Right lobe of liver (tissue), 6 donors: ENCODE measurements around the gene HES3. TPM values are rescaled to one million over a fixed set of nuclear protein-coding genes. Genes with fewer than 3 reads are reported as not detected.

ENCODE experiments used
- ATAC-seq, 4 donors: fragments of 200-7000 bp; cut with Tn5 transposase; one replicate each; pipeline ENCODE4 v1.9.1; 2020; ENCODE audit warnings: mild to moderate bottlenecking in 4 of 4, moderate library complexity in 4 of 4
- DNase-seq, 3 donors: peaks; one replicate each; pipeline ENCODE4 v3.0.0-alpha.2; 2020
- H3K27ac ChIP-seq, 3 donors: fragments of 200-600 bp; one replicate each; pipeline ENCODE4 v1.8.0; 2022
- H3K27me3 ChIP-seq, 2 donors: fragments of 200-600 bp; one replicate each; pipeline ENCODE4 v1.8.0; 2022
- H3K36me3 ChIP-seq, 4 donors: fragments of 200-600 bp; sonication (generic) in 1 of 4; one replicate each; pipeline versions ENCODE4 v1.5.1 to v1.8.0; 2017 to 2022; ENCODE audit warnings: control low read depth in 1 of 4
- H3K4me1 ChIP-seq, 4 donors: fragments of 200-600 bp; sonication (generic) in 1 of 4; one replicate each; pipeline versions ENCODE4 v1.5.1 to v1.8.0; 2017 to 2022; ENCODE audit warnings: control low read depth in 1 of 4
- H3K4me3 ChIP-seq, 3 donors: fragments of 200-600 bp; one replicate each; pipeline ENCODE4 v1.8.0; 2022
- H3K9me3 ChIP-seq, 4 donors: fragments of 200-600 bp; sonication (generic) in 1 of 4; one replicate each; pipeline versions ENCODE4 v1.5.1 to v1.8.0; 2017 to 2022; ENCODE audit warnings: control low read depth in 1 of 4
- POLR2A ChIP-seq: fragments of 450-650 bp; IDR thresholded peaks from one replicate; pipeline ENCODE4 v1.6.1; 2017; ENCODE audit warnings: antibody characterized with exemption, mild to moderate bottlenecking
- WGBS: methylation state at CpG from one replicate; pipeline ENCODE4 v1.1.6; 2018; ENCODE audit warnings: low coverage, low lambda C conversion rate; ENCODE audit not compliant: insufficient coverage; ENCODE audit errors: missing lambda C conversion rate; 5-methylcytosine and 5-hydroxymethylcytosine counted together
- intact Hi-C, 2 donors: fragments of 100-400 bp; cut with DNase I; formaldehyde crosslinking; loops; one replicate each; pipeline versions ENCODE4 v1.11.2 to v1.14.1; 2022
- total RNA-seq, 6 experiments: library from RNA; depleted of rRNA in 2 of 6; stranded (reverse); fragments of >200 nt in 2 of 6; fragmentation: NEBNext Ultra II Directional in 3 of 6; extraction: Animal tissue kit (Norgen Biotek cat#: 25700) in 3 of 6; gene quantifications; one replicate each; pipeline versions ENCODE4 v1.1.0 to v1.2.4, GENCODE V29; 2016 to 2023
- TF ChIP-seq, protein P1 (sequence below), 4 donors: fragments of 200-600 bp in 3 of 4; fragments of 450-650 bp in 1 of 4; IDR thresholded peaks; one replicate each; pipeline versions ENCODE4 v1.5.1 to v1.8.0; 2016 to 2022; ENCODE audit warnings: antibody characterized with exemption in 4 of 4, mild to moderate bottlenecking in 2 of 4
- donor health status: DM: no; HTN: yes; CAD: no.
- donor health status: DM: no; HTN: no; CAD: no.
- donor health status: DM: no; HTN: no; CAD: no.
- donor health status: DM: no; HTN: yes; CAD: no.
- donor health status: DM: no; HTN: yes; CAD: no.

HES3 gene
- total RNA-seq, 6 experiments from 2014 or later: not detected

DNA sequence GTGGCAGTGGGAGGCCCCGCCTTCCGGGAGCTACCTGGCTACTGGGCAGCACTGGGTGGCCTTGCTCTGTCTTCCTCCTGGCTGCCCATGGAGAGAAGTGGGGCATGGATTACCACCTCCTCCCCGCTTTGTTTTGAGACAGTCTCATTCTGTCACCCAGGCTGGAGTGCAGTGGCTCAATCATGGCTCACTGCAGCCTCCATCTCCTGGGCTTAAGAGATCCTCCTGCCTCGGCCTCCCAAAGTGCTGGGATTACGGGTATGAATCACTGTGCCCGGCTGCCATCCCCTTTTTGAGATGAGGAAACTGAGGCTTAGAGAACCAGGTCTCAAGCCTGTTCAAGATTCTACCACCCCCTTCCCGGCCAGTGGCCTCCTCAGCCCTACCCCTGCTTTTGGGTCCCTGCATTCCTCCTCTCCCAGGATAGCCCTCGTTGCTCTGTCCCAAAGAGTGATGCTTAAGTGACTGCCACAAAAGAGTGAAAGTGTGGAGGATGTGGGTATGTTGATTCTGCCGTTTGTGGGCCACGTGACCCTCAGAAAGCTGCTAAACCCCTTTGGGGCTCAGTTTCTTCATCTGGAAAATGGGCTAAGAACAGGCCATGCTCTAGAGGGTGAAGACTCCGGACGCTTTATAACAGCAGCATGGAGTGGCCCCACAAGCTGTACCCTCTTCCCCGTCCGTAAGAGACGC is 7.8 kb downstream of the HES3 start:
- 69% methylated on average over 7 of the region's 15 CpGs for WGBS
- H3K4me3 ChIP-seq: no peak overlapping the region
- no peak for TF ChIP-seq POLR2A
- TF ChIP-seq, protein P1, sequence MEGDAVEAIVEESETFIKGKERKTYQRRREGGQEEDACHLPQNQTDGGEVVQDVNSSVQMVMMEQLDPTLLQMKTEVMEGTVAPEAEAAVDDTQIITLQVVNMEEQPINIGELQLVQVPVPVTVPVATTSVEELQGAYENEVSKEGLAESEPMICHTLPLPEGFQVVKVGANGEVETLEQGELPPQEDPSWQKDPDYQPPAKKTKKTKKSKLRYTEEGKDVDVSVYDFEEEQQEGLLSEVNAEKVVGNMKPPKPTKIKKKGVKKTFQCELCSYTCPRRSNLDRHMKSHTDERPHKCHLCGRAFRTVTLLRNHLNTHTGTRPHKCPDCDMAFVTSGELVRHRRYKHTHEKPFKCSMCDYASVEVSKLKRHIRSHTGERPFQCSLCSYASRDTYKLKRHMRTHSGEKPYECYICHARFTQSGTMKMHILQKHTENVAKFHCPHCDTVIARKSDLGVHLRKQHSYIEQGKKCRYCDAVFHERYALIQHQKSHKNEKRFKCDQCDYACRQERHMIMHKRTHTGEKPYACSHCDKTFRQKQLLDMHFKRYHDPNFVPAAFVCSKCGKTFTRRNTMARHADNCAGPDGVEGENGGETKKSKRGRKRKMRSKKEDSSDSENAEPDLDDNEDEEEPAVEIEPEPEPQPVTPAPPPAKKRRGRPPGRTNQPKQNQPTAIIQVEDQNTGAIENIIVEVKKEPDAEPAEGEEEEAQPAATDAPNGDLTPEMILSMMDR (IDR thresholded peaks at IDR 0.05): no peak
- intact Hi-C loops: loop anchor here in 1 of 2 donors (5.0 kb wide), 1 partner anchor 95 kb away; no protein-coding TSS in a partner anchor
- H3K4me1 ChIP-seq: peaks cover 0 to 3% (median 0%) of the 10 kb centered on the region in 4 donors
- H3K36me3 ChIP-seq: no peaks in the 10 kb centered on the region
- no peaks in the 10 kb centered on the region for H3K27me3 ChIP-seq
- no peak overlapping the region for H3K27ac ChIP-seq
- no peak for ATAC-seq
- no peak for DNase-seq
- no peaks in the 10 kb centered on the region for H3K9me3 ChIP-seq

DNA sequence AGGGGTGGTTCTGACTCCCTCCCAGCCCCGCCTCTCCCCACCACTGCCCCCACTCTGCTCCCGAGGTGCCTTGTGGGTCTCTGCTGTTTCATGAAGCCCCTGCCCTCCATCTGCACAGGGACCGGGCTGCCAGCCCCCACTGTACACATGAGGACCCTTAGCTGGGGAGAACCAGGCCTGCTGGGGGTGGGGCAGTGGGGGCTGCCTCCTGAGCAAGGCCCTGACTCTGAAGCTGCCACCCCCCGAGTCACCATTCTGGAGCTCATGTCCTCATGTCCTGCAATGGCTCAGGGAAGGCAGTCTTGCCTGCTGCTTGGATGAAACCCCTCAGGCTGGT is 8.4 kb downstream of the HES3 start:
- WGBS: no CpG with 5 or more reads among the region's 4 CpGs
- ATAC-seq (no peak), DNase-seq (no peak)
- H3K4me1 ChIP-seq: peaks cover 0 to 3% (median 0%) of the 10 kb centered on the region in 4 donors
- H3K27ac ChIP-seq: no peak overlapping the region
- no peaks in the 10 kb centered on the region for H3K9me3 ChIP-seq
- TF ChIP-seq, protein P1 (IDR thresholded peaks at IDR 0.05): no peak
- no peak for TF ChIP-seq POLR2A
- intact Hi-C loops: loop anchor here in 1 of 2 donors (5.0 kb wide), 1 partner anchor 95 kb away; no protein-coding TSS in a partner anchor
- H3K4me3 ChIP-seq: no peak overlapping the region
- no peaks in the 10 kb centered on the region for H3K36me3 ChIP-seq
- H3K27me3 ChIP-seq: no peaks in the 10 kb centered on the region

DNA sequence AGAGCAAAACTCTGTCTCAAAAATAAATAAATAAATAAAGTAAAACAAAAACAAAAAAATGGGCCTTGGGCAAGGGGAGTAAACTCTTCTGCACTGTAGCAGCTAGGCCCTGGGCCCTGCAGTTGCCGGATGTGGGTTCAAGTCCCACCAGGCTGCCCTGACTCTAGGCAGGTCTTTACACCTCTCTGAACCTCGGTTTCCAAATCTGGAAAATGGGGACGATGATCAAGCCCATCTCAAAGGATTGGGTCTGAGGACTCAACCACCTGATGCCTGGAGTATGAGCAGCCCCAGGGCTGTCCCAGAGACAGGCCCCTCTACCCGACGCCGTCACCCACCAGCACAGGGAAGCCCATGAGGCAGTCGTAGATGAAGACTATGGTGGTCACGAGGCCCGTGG is 9.4 kb downstream of the HES3 start:
- intact Hi-C loops: loop anchor here in 1 of 2 donors (5.0 kb wide), 1 partner anchor 94 kb away; no protein-coding TSS in a partner anchor
- H3K4me3 ChIP-seq: no peak overlapping the region
- H3K36me3 ChIP-seq: no peaks in the 10 kb centered on the region
- ATAC-seq (no peak), DNase-seq (no peak)
- WGBS: 90% methylated on average over 5 of the region's 9 CpGs
- TF ChIP-seq, protein P1 (IDR thresholded peaks at IDR 0.05): no peak
- TF ChIP-seq POLR2A: no peak
- no peak overlapping the region for H3K27ac ChIP-seq
- H3K4me1 ChIP-seq: peaks cover 0 to 3% (median 0%) of the 10 kb centered on the region in 4 donors
- no peaks in the 10 kb centered on the region for H3K27me3 ChIP-seq
- no peaks in the 10 kb centered on the region for H3K9me3 ChIP-seq

- TF ChIP-seq, protein P1 (IDR thresholded peaks at IDR 0.05): no peak
- no peak for TF ChIP-seq POLR2A
- peaks cover 0 to 11% (median 5%) of the 10 kb centered on the region in 4 donors for H3K4me1 ChIP-seq
- WGBS: 100% methylated on average over 3 of the region's 16 CpGs
- ATAC-seq (no peak), DNase-seq (no peak)
- no peaks in the 10 kb centered on the region for H3K27me3 ChIP-seq
- H3K36me3 ChIP-seq: no peaks in the 10 kb centered on the region
- no peak overlapping the region for H3K4me3 ChIP-seq
- no peaks in the 10 kb centered on the region for H3K9me3 ChIP-seq
- H3K27ac ChIP-seq: no peak overlapping the region
- intact Hi-C loops: loop anchor here in 1 of 2 donors (5.0 kb wide), 1 partner anchor 93 kb away; no protein-coding TSS in a partner anchor
Observed at GRCh38 chr1:6254691-6255090, 10.7 kb downstream of the HES3 start.
